Measurements from ENCODE around the gene AIG1.
"Not testable (repeated sequence)": the region's sequence is repeated elsewhere in the genome, so short reads cannot be mapped to it uniquely, and the experiment has no call there.

Gene AIG1

DNA sequence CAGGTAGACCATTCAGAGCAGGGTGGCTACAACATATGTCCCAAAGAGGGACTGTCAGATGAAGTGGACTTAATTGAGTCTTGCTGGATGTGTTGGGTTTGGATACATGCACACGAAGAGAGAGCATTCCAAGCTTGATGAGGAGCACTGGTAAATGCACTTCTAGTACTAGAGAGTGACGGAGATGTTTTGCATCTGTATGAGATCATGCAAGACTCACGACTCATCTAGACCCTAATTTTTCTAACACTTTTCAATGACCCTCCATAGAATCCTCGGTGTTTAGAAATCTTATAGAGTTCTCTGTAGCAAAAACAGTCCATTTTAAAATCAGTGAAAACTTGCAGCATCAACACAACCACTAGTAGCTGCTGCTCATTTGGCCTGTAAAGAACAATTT lies 4.8 kb upstream of the AIG1 start:
- no peak for DNase-seq (ENCODE audit: low read depth in 2 of 3, low spot score in 2 of 3)

DNA sequence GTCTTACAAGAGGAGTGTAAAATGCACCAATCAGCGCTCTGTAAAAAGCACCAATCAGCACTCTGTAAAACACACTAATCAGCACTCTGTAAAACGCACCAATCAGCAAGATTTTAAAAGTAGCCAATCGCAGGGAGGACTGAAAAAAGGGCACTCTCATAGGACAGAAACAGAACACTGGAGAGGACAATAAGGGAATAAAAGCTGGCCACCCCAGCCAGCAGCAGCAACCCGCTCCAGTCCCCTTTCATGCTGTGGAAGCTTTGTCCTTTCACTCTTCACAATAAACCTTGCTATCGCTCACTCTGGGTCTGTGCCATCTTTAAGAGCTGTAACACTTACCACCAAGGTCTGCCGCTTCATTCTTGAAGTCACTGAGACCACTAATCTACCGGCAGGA lies 1.7 kb upstream of the AIG1 start:
- DNase-seq (ENCODE audit: low read depth in 2 of 3, low spot score in 2 of 3): no peak

DNA sequence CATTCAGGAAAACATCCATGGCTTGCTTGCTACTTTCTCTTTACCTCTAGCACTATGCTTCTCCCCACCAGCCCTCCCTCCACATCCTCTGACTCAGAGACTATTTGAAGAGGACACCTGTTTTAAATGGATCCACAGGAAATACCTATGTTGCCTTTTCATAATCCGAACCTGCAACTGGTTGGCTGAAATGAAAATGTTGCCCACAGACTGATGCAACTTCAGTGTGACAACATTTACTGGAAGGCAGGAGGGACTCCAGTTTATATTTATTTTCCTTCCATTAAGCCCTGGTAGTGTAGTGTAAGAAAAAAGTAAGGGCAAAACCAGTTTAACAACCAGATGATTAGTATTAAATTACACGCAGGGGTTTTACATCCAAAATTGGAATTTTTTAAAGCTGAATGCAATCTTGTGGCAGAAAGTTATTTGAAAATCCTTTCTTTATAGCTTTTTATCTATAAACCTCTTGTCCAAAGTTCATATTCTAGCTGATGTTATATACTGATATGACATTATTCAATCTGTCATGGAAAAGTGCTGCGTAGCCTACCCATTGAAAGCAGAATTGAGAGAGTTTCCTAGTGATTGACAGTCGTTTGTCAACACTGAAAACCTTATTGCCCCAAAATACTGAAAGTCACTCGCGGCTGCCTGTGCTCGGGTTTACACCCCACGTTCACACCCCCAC lies 881 bp upstream of the AIG1 start:
- no peak for DNase-seq (ENCODE audit: low read depth in 2 of 3, low spot score in 2 of 3)

DNA sequence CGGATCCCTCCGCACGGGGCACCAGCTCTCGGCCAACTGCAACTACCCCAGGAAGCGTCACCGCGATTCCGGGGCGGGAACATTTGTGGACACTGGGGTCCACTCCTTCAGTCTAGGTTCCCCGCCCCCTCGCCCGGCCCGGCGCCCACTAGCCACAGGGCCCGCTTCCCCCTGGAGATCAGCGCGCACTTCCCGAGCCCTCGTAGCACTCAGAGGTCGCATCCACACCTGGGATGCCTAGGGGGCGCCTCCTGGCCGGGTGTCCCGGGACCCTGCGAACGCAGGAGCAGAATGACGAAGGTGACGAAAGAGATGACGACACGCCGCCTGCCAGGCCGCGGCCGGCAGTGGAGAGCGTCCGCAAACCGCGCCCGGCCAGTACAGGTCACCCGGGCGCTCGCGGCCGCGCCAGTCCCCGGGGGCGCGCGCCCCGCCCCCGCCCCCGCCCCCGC lies 309 bp upstream of the AIG1 start:
- DNase-seq (ENCODE audit: low read depth in 2 of 3, low spot score in 2 of 3): peak; percentile 38 to 49 (median 45)

DNA sequence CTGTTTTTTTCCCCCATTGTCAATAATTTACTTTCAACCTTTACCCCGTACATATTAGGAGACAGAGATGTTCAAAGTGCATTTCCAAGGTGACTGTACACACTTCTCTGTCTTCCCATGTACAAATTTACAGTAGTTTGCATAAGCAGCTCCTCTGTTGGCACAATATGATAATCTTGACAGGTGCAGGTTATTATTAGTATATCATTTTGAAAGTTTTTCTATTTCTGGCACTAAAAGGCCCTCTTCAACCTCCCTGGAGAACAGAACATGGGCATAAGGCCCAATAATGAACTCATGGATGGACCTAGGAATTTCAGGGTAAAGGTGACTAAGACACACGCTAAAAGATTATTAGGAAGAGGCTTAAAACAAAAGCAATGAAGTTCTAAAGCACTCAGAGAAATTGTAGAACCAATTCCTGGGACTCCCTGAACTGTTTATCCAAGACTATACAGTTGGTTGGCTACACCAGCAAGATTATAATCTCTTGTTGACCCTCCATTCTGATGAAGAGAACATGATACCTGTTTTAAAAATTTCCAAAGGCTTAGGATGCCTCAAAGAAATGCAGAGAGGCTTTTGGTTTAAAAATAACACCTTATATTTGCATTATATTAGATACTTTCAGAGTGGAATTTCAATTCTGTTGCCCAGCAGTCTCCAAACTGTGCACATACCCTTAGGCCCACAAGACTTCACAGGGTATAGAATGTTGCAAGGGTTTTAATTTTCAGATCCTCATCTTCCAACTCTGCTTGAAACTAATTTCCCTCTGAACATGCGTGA lies 1.1 kb downstream of the AIG1 start:
- DNase-seq (ENCODE audit: low read depth in 2 of 3, low spot score in 2 of 3): no peak

DNA sequence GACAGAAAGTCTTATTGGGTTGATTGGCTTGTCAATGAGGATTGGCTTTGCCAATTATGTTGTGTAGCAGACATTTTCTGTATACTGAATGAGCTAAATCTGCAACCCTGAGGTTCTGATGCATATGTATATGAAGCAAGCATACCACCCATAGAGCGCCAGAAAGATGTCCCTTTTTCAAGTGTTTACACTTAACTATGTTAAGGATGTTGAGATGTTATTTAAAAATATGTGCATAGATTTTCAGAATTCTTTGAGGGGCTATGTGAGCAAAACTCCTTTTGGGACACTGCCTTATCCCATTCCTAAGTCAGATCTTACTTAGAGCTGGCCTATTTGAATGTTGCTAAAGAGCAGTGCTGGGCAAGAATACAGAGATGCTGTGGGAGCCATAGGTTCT lies 1.9 kb downstream of the AIG1 start:
- no peak for DNase-seq (ENCODE audit: low read depth in 2 of 3, low spot score in 2 of 3)

DNA sequence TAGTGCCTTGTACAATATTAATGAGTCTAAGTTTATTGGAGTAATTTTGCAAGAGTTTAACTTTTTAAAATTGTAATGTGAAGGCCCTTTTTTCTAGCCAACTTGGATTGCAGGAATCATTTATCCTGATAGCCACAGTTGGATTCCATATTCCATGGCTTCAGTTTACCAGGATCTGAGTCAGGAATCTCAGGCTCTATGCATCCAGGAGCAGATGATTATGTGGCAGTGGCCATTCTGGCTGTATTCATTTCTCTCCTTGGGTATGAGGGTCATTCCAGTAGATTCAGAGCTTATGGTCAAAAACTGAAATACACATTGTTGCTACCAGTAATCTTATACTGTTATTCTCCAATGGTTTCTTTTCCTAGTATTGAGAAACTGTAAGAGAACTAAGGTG lies 2.9 kb downstream of the AIG1 start:
- no peak for DNase-seq (ENCODE audit: low read depth in 2 of 3, low spot score in 2 of 3)

DNA sequence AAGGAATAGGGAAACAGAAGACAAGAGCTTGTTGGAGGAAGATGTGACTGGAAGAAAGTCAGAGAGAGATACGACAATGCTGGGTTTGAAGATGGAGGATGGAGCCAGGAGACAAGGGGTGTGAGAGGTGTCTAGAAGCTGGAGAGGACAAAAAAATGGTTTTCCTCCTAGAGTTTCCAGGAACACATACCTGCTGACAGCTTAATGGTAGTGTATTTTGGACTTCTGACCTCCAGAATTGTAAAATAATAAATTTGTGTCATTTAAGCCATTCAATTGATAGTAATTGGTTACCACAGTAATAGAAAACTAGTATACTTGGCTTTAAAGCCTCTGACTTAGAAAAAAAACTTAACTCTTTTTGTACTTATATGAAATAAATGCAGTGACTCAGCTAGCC lies 3.6 kb downstream of the AIG1 start:
- no peak for DNase-seq (ENCODE audit: low read depth in 2 of 3, low spot score in 2 of 3)

DNA sequence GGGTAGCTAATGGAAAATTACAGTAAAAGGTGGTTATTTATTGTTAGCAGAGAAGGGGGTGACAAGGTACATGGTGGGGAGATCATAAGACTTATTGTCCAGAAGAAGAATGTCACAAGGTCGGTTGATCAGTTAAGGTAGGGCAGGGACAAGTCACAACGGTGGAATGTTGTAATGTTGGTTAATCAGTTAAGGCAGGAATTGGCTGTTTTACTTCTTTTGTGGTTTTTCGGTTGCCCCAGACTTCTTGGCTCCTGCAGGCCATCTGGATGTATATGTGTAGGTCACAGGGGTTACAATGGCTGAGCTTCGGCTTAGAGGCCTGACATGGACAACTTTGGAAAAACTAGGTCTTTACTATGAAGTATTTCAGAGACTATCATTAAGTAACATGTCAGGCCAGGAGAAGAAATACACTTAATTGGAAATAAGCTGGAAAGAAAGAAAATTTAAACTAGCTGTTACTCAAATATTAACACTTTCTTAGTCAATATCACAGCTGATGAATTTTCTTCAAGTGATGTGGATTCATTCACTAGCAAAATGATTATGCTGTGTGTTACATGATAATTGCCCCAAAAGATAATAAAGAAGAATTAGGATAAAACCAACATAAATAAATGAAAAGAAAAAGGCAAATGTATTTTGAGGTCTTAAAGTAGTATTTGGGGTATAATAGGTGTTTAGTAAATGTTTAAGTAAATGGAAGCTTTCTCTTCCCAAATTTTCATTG lies 4.4 kb downstream of the AIG1 start:
- no peak for DNase-seq (ENCODE audit: low read depth in 2 of 3, low spot score in 2 of 3)

DNA sequence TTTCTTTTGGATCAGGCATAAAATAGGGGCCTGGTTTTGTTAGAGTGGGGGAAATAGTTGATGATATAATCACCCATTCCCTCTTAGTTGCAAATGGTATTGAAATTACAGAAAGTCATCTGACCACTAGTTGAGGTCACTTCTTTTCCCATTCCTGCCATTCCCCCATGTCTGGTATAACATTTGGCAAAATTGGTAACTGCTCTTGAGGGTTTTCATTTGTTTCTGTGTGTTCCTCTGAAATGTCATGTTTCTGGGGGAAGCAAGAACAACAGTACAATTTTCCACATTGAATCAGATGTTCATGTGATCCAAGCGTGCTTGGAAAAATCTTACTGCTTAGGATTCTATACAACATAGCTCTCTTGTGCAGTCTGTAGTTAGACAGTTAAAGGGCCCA lies 7.3 kb downstream of the AIG1 start:
- DNase-seq (ENCODE audit: low read depth in 2 of 3, low spot score in 2 of 3): no peak

DNA sequence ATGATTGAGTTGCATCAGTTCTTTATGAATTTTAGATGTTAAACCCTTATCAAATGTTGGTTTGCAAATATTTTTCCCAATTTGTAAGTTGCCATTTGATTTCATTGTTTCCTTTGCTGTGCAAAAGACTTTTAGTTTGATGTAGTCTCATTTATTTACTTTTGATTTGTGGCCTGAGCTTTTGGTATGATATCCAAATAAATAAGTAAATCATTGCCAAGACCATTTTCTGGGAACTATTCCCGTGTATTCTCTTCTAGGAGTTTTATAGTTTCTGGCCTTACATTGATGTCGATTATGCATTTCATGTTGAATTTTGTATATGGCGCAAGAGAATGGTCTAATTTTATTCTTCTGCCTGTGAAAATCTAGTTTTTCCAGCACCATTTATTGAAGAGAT lies 13.4 kb downstream of the AIG1 start:
- DNase-seq (ENCODE audit: low read depth in 2 of 3, low spot score in 2 of 3): no peak

DNA sequence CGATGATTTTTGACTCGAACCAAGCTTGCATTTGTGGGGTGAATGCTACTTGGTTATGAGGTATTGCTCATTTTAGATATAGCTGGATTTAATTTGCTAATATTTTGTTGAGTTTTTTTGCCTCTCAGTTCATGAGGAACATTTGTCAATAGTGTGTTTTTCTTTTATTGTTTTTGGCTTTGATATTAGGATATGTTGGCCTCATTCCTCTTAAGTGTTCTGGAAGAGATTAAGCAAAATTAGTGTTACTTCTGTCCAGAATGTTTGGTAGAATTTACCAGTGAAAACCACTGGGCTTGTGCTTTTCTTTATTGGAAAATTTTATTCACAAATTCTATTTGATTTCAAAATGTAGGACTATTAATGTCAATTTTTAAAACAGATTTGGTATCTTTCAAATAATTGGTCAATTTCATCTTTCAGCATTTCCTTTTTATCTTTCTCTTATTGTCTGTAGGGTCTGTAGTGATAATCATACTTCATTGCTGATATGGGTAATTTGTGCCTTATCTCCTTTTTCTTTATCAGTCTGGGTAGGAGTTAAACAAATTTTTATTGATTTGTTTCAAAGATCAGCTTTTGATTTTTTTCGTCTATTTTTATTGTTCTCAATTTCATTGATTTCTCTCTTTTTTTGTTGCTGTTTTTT lies 14.1 kb downstream of the AIG1 start:
- no peak for DNase-seq (ENCODE audit: low read depth in 2 of 3, low spot score in 2 of 3)

DNA sequence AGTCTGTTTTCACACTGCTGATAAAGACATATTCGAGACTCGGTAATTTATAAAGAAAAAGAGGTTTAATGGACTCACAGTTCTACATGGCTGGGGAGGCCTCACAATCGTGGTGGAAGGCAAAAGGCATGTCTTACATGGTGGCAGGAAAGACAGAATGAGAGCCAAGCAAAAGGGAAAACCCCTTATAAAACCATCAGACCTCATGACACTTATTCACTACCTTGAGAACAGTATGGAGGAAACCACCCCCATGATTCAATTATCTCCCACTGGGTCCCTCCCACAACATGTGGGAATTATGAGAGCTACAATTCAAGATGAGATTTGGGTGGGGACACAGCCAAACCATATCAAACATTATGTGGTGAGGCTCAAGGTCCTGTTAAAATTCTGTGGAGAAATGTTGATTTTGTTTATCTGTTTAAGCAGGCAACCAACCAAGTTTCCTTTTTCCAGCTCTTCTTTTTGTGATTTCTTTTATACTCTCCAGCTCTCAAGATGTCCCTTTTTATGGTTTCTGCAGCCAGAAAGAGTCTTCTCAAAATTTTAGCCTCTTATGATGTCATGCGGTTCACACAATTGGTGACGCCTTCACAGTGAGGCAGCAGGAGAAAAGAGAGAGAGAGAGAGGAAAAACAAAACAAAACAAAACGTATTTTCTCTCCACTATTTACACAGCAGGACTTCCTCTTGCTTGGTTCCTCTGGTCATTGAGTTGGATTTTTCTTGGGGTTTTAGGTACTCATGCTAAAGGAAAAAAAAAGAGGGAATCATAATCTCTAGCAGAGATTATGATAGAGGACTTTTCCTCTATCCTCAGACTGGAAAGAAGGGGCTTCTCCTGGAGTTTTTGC lies 18.0 kb downstream of the AIG1 start:
- DNase-seq (ENCODE audit: low read depth in 2 of 3, low spot score in 2 of 3): no peak

DNA sequence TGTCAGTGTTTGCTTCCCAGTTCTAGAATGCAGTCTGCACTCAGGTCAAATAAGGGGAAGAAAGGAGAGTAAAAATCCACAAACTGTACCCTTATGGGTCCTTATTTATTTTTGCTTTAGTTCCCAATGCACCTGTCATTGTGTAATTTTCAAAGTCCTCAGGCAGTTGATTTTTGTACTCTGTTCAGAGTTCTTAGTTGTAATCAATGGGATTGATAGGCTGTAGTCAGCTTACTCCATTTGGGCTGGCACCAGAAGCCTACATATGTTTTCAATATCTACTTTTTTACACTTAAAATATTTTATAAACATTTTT lies 18.6 kb downstream of the AIG1 start:
- no peak for DNase-seq (ENCODE audit: low read depth in 2 of 3, low spot score in 2 of 3)

DNA sequence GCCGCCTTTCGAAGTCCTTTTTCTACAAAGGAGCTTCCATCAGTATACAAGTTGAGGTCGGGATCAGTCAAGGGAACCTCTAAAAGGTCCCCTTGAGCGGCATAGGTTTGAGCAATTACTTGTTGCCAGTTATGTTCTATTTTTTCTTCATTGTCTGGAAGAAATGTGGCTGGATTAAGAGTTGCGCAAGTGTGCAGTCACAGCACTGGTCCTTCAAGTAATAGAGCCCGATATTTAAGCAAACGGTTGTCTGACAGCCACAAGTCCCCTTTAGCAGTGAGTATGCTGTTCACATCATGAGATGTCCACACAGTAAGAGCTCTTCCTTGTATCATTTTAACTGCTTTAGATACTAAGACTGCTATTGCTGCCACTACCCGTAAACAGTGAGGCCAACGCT lies 21.6 kb downstream of the AIG1 start:
- not testable (repeated sequence) for DNase-seq (ENCODE audit: low read depth in 2 of 3, low spot score in 2 of 3)

DNA sequence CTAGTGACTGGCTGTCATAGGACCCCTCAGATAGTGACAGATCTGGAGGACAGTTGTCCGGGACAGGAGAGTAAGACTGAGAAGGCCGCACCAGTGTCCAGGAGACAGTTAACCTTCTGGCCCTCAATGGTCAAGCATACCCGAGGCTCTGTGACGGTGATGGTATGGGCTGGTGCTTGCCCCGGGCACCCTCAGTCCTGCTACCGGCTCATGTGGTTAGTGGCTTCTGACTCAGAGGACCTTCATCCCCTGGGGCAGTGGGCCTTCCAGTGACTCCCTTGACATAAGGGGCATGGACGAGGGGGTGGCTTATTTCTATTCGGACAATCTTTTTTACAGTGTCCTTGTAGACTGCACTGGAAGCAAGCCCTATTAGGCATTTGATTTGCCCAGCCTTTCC lies 23.3 kb downstream of the AIG1 start:
- not testable (repeated sequence) for DNase-seq (ENCODE audit: low read depth in 2 of 3, low spot score in 2 of 3)

DNA sequence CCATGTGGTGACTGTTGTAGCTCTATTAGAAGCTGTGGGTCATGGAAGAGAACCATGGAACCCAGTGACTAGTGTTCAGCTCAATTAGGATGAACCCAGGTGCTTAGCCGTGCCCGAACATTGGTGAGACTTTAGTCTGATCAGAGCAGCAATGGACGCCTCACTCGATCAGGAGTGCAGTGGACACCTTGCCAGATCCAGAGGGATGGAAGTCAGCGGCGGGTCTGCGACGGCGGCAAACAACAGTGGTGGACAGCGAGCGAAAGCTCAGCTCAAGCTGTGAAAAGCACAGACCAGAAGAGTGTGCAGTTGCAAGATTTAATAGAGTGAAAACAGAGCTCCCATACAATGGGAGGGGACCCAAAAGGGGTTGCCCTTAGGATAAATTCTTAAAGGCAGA lies 26.6 kb downstream of the AIG1 start:
- not testable (repeated sequence) for DNase-seq (ENCODE audit: low read depth in 2 of 3, low spot score in 2 of 3)

DNA sequence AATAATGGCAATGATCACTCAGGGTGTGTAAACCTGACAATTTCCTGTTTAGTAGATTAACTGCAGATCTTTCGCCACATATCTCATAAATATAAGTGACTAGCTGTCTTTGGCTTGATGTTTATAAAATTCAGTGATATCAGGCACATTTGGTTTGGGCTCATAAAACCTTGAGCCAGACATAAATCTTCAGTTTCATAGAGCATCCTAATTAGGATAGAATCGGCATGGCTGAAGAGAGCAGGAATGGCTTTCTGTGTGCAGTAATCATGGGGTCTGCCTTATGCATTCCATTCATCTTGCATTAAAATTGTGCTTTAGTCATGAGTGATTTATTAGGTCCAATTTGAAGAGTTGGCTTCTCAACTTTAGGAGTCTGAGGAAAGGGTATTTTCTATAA lies 27.2 kb downstream of the AIG1 start:
- DNase-seq (ENCODE audit: low read depth in 2 of 3, low spot score in 2 of 3): no peak

DNA sequence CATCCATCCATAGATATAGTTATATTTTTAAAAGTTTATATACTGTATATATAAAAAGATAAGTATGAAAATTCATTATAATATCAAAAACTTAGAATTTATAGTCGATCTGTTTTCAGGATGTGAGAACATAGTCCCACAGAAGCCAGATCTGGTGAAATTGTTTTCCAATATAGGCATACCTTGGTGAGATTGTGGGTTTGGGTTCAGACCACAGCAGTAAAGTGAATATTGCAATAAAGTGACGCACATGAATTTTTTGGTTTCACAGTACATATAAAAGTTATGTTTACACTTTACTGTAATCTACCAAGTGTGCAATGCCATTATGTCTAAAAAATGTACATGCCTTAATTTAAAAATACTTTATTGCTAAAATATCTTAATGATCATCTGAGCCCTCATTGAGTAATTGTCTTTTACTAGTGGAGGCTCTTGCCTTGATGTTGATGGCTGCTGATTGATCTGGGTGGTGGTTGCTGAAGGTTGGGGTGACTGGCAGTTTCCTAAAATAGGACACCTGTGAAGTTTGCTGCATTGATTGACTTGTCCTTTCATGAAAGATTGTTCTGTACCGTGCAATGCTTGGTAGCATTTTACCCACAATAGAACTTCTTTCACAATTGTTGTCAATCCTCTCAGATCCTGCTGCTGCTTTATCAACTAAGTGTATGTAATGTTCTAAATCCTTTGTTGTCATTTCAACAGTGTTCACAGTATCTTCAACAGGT lies 29.8 kb downstream of the AIG1 start:
- DNase-seq (ENCODE audit: low read depth in 2 of 3, low spot score in 2 of 3): no peak

DNA sequence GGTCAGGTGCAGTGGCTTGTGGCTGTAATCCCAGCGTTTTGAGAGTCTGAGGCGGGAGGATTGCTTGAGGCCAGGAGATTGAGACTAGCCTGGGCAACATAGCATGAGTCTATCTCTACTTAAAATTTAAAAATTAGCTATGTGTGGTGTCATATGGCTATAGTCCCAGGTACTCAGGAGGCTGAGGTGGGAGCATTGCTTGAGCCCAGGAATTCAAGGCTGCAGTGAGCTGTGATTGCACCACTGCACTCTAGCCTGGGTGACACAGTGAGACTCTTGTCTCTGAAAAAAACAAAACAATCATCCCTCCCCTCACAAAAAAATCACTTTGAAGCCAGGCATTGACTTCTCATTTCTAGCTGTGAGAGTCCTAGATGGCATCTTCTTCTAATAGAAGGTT lies 32.1 kb downstream of the AIG1 start:
- no peak for DNase-seq (ENCODE audit: low read depth in 2 of 3, low spot score in 2 of 3)
